ENCODE measurements around the gene BRWD1. TPM values are rescaled to one million over a fixed set of nuclear protein-coding genes. Genes with fewer than 3 reads are reported as not detected.

The BRWD1 gene
- total and polyA plus RNA-seq, 2 of the 13 experiments (the other 11 are each of a cell fraction or from before 2014, with no cell fraction given), result 13.9 to 28.0 TPM

- TF ChIP-seq GMEB1 (CRISPR knock-in tag; IDR thresholded peaks at IDR 0.05; ENCODE audit: borderline replicate concordance) (peak; percentile 84), ELF1 (CRISPR knock-in tag; IDR thresholded peaks at IDR 0.05) (peak; percentile 49), ZNF577 (CRISPR knock-in tag; IDR thresholded peaks at IDR 0.05; ENCODE audit: borderline replicate concordance, low read depth) (0 out of 2 replicates have a peak, but pooled peaks have one; percentile 65), SALL2 (CRISPR knock-in tag; IDR thresholded peaks at IDR 0.05) (peak; percentile 53; the same call in 1 of the 2 replicates), ZNF205 (CRISPR knock-in tag; IDR thresholded peaks at IDR 0.05) (peak; percentile 71), ZKSCAN1 (IDR thresholded peaks at IDR 0.05; ENCODE audit: low read length) (no peak), PHF20 (CRISPR knock-in tag; IDR thresholded peaks at IDR 0.05) (0 out of 2 replicates have a peak, but pooled peaks have one; percentile 65), ATF7 (IDR thresholded peaks at IDR 0.05) (no peak), ATF7 (CRISPR knock-in tag; IDR thresholded peaks at IDR 0.05) (no peak), ZKSCAN5 (CRISPR knock-in tag; IDR thresholded peaks at IDR 0.05) (no peak), ZSCAN20 (CRISPR knock-in tag; IDR thresholded peaks at IDR 0.05; ENCODE audit: borderline replicate concordance) (peak; percentile 34; the same call in 1 of the 2 replicates), ZSCAN12 (CRISPR knock-in tag; IDR thresholded peaks at IDR 0.05) (peak; percentile 19; the same call in 1 of the 2 replicates), ELF3 (CRISPR knock-in tag; IDR thresholded peaks at IDR 0.05) (no peak; the same call in 1 of the 2 replicates), NR1H2 (CRISPR knock-in tag; IDR thresholded peaks at IDR 0.05; ENCODE audit: borderline replicate concordance, low read depth) (no peak), RBAK (CRISPR knock-in tag; IDR thresholded peaks at IDR 0.05) (peak; percentile 41; the same call in 1 of the 2 replicates), ZNF546 (CRISPR knock-in tag; conservative IDR thresholded peaks at IDR 0.05) (no peak), CSRNP2 (CRISPR knock-in tag; conservative IDR thresholded peaks at IDR 0.05; ENCODE audit: low read depth) (no peak), SIN3B (IDR thresholded peaks at IDR 0.05; ENCODE audit: low read length) (no peak), ZNF451 (CRISPR knock-in tag; IDR thresholded peaks at IDR 0.05) (peak; percentile 73; the same call in 1 of the 2 replicates), ELK4 (CRISPR knock-in tag; IDR thresholded peaks at IDR 0.05; ENCODE audit: borderline replicate concordance) (no peak)
- TF ChIP-seq, protein P1, sequence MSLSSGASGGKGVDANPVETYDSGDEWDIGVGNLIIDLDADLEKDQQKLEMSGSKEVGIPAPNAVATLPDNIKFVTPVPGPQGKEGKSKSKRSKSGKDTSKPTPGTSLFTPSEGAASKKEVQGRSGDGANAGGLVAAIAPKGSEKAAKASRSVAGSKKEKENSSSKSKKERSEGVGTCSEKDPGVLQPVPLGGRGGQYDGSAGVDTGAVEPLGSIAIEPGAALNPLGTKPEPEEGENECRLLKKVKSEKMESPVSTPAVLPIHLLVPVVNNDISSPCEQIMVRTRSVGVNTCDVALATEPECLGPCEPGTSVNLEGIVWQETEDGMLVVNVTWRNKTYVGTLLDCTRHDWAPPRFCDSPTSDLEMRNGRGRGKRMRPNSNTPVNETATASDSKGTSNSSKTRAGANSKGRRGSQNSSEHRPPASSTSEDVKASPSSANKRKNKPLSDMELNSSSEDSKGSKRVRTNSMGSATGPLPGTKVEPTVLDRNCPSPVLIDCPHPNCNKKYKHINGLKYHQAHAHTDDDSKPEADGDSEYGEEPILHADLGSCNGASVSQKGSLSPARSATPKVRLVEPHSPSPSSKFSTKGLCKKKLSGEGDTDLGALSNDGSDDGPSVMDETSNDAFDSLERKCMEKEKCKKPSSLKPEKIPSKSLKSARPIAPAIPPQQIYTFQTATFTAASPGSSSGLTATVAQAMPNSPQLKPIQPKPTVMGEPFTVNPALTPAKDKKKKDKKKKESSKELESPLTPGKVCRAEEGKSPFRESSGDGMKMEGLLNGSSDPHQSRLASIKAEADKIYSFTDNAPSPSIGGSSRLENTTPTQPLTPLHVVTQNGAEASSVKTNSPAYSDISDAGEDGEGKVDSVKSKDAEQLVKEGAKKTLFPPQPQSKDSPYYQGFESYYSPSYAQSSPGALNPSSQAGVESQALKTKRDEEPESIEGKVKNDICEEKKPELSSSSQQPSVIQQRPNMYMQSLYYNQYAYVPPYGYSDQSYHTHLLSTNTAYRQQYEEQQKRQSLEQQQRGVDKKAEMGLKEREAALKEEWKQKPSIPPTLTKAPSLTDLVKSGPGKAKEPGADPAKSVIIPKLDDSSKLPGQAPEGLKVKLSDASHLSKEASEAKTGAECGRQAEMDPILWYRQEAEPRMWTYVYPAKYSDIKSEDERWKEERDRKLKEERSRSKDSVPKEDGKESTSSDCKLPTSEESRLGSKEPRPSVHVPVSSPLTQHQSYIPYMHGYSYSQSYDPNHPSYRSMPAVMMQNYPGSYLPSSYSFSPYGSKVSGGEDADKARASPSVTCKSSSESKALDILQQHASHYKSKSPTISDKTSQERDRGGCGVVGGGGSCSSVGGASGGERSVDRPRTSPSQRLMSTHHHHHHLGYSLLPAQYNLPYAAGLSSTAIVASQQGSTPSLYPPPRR (CRISPR knock-in tag; IDR thresholded peaks at IDR 0.05; ENCODE audit: borderline replicate concordance), result peak; percentile 62
Measured at GRCh38 chr21:39183272-39184049, 130.0 kb downstream of the BRWD1 start, which contains the start of gene PSMG1 (continued).
